ENCODE results near the gene WDFY4.

Gene WDFY4

DNA sequence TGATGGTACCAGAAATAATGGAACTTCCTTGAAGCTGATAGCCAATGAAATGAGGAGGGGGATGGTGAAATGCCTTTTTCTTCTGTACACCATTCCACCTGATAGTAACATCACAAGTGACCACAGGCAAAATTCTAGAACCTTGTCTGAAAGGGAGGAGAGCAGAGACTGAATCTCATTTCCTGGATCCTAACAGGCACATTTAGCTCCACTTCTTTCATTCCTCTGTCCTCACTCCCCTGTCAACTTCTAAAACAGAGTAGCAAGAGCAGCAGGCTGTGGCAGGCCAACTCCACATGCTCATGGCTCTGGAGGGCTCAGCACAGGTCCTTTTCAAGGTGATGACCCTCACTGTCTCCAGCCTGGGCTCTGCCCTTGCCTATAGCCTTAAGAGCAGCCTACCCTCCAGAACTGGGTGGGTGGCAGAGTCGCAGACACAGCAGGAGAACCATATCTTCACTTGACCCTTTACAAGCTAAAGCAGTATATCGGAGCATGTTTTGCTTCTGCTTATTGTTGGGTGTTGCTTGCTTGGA, 255.2 kb downstream of the WDFY4 start, which contains the start of gene LRRC18:
Gene LRRC18, minus strand, starts transcription at position 51 of the 536 bp plus-strand sequence. CDS start 25,685 bp downstream, outside the sequence.
- TF ChIP-seq SIN3A (IDR thresholded peaks at IDR 0.05; ENCODE audit: borderline replicate concordance, insufficient read depth, low read length) (no peak), FOXP2 (optimal IDR thresholded peaks at IDR 0.05; ENCODE audit: borderline replicate concordance, extremely low read depth, extremely low read length, insufficient read depth) (no peak), TAF1 (IDR thresholded peaks at IDR 0.05; ENCODE audit: borderline replicate concordance, insufficient read depth, low read length) (no peak), POLR2AphosphoS5 (IDR thresholded peaks at IDR 0.05; ENCODE audit: low read depth, low read length) (no peak)
- TF ChIP-seq, protein P1, sequence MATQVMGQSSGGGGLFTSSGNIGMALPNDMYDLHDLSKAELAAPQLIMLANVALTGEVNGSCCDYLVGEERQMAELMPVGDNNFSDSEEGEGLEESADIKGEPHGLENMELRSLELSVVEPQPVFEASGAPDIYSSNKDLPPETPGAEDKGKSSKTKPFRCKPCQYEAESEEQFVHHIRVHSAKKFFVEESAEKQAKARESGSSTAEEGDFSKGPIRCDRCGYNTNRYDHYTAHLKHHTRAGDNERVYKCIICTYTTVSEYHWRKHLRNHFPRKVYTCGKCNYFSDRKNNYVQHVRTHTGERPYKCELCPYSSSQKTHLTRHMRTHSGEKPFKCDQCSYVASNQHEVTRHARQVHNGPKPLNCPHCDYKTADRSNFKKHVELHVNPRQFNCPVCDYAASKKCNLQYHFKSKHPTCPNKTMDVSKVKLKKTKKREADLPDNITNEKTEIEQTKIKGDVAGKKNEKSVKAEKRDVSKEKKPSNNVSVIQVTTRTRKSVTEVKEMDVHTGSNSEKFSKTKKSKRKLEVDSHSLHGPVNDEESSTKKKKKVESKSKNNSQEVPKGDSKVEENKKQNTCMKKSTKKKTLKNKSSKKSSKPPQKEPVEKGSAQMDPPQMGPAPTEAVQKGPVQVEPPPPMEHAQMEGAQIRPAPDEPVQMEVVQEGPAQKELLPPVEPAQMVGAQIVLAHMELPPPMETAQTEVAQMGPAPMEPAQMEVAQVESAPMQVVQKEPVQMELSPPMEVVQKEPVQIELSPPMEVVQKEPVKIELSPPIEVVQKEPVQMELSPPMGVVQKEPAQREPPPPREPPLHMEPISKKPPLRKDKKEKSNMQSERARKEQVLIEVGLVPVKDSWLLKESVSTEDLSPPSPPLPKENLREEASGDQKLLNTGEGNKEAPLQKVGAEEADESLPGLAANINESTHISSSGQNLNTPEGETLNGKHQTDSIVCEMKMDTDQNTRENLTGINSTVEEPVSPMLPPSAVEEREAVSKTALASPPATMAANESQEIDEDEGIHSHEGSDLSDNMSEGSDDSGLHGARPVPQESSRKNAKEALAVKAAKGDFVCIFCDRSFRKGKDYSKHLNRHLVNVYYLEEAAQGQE (IDR thresholded peaks at IDR 0.05; ENCODE audit: insufficient read depth in 1 of 2, low read depth in 2 of 2, low read length in 2 of 2): no peak

- TF ChIP-seq SIN3A (IDR thresholded peaks at IDR 0.05; ENCODE audit: borderline replicate concordance, insufficient read depth, low read length): no peak
- no peak for TF ChIP-seq FOXP2 (optimal IDR thresholded peaks at IDR 0.05; ENCODE audit: borderline replicate concordance, extremely low read depth, extremely low read length, insufficient read depth)
- TF ChIP-seq, protein P1 (IDR thresholded peaks at IDR 0.05; ENCODE audit: insufficient read depth in 1 of 2, low read depth in 2 of 2, low read length in 2 of 2): no peak
- TF ChIP-seq POLR2AphosphoS5 (IDR thresholded peaks at IDR 0.05; ENCODE audit: low read depth, low read length): no peak
- no peak for TF ChIP-seq TAF1 (IDR thresholded peaks at IDR 0.05; ENCODE audit: borderline replicate concordance, insufficient read depth, low read length)
These were observed 255.7 kb downstream of the WDFY4 start for GRCh38 chr10:48940372-48940771.

GRCh38 chr10:48940958-48941357, 256.3 kb downstream of the WDFY4 start:
- TF ChIP-seq POLR2AphosphoS5 (IDR thresholded peaks at IDR 0.05; ENCODE audit: low read depth, low read length): no peak
- no peak for TF ChIP-seq SIN3A (IDR thresholded peaks at IDR 0.05; ENCODE audit: borderline replicate concordance, insufficient read depth, low read length)
- no peak for TF ChIP-seq TAF1 (IDR thresholded peaks at IDR 0.05; ENCODE audit: borderline replicate concordance, insufficient read depth, low read length)
- no peak for TF ChIP-seq FOXP2 (optimal IDR thresholded peaks at IDR 0.05; ENCODE audit: borderline replicate concordance, extremely low read depth, extremely low read length, insufficient read depth)
- TF ChIP-seq, protein P1 (IDR thresholded peaks at IDR 0.05; ENCODE audit: insufficient read depth in 1 of 2, low read depth in 2 of 2, low read length in 2 of 2): no peak

DNA sequence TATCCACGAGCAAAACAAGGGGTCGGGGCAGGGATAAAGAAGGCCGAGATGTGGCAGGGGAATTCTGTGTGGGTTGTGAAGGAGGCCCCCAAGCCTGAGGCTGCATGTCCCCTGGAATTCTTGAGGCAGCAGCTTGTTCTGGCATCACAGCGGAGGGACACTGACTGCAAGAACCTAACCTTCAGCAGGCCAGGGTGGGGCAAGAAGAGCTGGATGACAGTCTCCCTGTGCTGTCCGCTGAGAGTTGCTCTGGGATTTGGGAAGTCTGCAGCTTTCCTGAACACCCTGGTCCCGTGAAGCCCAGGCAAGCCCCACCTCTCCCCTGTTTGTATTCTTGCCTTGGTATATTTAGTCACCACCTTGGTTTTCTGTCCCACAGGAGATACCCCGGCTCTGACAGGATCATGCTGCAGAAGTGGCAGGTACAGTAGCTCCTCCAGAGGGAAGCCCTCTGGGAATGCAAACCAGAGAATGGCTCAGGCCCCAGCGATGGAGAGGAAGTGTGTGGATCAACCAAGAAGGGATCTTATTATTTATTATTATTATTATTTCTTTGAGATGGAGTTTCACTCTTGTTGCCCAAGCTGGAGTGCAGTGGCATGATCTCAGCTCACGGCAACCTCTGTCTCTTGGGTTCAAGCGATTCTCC, 256.9 kb downstream of the WDFY4 start:
- TF ChIP-seq, protein P1 (IDR thresholded peaks at IDR 0.05; ENCODE audit: insufficient read depth in 1 of 2, low read depth in 2 of 2, low read length in 2 of 2): no peak
- TF ChIP-seq SIN3A (IDR thresholded peaks at IDR 0.05; ENCODE audit: borderline replicate concordance, insufficient read depth, low read length) (no peak), TAF1 (IDR thresholded peaks at IDR 0.05; ENCODE audit: borderline replicate concordance, insufficient read depth, low read length) (no peak)
